T-helper 1 cell (primary cell): ENCODE data around the gene SFTPD.
"Not testable (repeated sequence)": the region's sequence is repeated elsewhere in the genome, so short reads cannot be mapped to it uniquely, and the experiment has no call there.

ENCODE experiments used
- DNase-seq, 5 donors: peaks; one replicate each; pipeline ENCODE4 v3.0.0-alpha.2; 2012 to 2020
- total RNA-seq, 4 donors: gene quantifications; one replicate each; lab custom pipeline; 2026; lab: John Stamatoyannopoulos, UW

SFTPD gene
- 0 reads per million in 4 donors for total RNA-seq

- DNase-seq = no peak
Measured at GRCh38 chr10:79948976-79949722, at the start of gene SFTPD. TSS of gene SFTPD (minus strand) at chr10:79949105. CDS start at chr10:79946659, 2,446 bp downstream.

GRCh38 chr10:79995979-79996634, 47.2 kb upstream of the SFTPD start:
- no peak for DNase-seq

GRCh38 chr10:79994556-79994955, 45.7 kb upstream of the SFTPD start:
- DNase-seq = no peak

- DNase-seq = not testable (repeated sequence)
Measured at GRCh38 chr10:79988199-79988598, 39.3 kb upstream of the SFTPD start.

- DNase-seq = not testable (repeated sequence)
Measured at GRCh38 chr10:79986661-79987060, 37.8 kb upstream of the SFTPD start.

GRCh38 chr10:79985481-79986072, 36.7 kb upstream of the SFTPD start:
- no peak for DNase-seq

- peak in 1 of 5 donors; percentile 31 for DNase-seq
Measured at GRCh38 chr10:79984851-79985250, 35.9 kb upstream of the SFTPD start.

- DNase-seq = no peak
Measured at GRCh38 chr10:79983286-79983909, 34.5 kb upstream of the SFTPD start.

GRCh38 chr10:79982861-79983260, 34.0 kb upstream of the SFTPD start:
- no peak for DNase-seq

- no peak for DNase-seq
Measured at GRCh38 chr10:79982362-79982800, 33.5 kb upstream of the SFTPD start.

- peak in 1 of 5 donors; percentile 30 for DNase-seq
Measured at GRCh38 chr10:79981450-79982361, 32.8 kb upstream of the SFTPD start.

GRCh38 chr10:79980711-79981110, 31.8 kb upstream of the SFTPD start:
- DNase-seq = no peak

- no peak for DNase-seq
Measured at GRCh38 chr10:79979976-79980687, 31.2 kb upstream of the SFTPD start.

- DNase-seq = no peak
Measured at GRCh38 chr10:79979310-79979975, 30.5 kb upstream of the SFTPD start.

- DNase-seq = no peak
Measured at GRCh38 chr10:79976999-79977398, 28.1 kb upstream of the SFTPD start.

GRCh38 chr10:79970062-79970461, 21.2 kb upstream of the SFTPD start:
- DNase-seq = no peak

GRCh38 chr10:79947787-79948424, 999 bp downstream of the SFTPD start:
- DNase-seq = no peak

GRCh38 chr10:79947083-79947415, 1.9 kb downstream of the SFTPD start:
- DNase-seq = no peak

GRCh38 chr10:79946271-79947082, 2.4 kb downstream of the SFTPD start:
- no peak for DNase-seq
